ENCODE measurements around the gene GBF1. TPM values are rescaled to one million over a fixed set of nuclear protein-coding genes. Genes with fewer than 3 reads are reported as not detected.

GBF1 gene
- total and polyA plus RNA-seq, 10 of the 15 experiments (the other 5 are each of a cell fraction or from before 2014, with no cell fraction given) = 0.82 to 42.0 (median 21.8) TPM

DNA sequence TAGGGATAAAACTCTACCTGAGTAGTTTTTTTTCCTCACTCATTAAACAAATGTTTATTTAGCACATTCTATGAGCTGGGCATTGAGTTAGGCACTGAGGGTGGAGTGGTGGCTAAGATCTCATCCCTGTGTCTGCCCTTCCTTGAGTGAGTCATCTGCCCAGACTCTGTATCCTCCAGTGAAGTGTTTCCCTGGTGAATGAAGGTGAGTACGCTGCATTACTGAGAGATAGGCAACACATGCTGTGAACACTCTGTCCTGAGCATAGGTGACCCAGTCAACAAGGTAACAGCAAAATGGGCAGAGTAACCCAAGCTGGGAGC lies 9.8 kb upstream of the GBF1 start:
- in situ Hi-C loops (cut with MboI) (no loop called here), intact Hi-C loops (cut with micrococcal nuclease; ENCODE audit: unreplicated experiment) (no loop called here)
- no peaks in the 10 kb centered on the region for H3K79me2 ChIP-seq (ENCODE audit: control insufficient read depth, insufficient read depth, low read length)
- H3K9me3 ChIP-seq (replicated peaks; ENCODE audit: control insufficient read depth, insufficient read depth, low read length) = no peaks in the 10 kb centered on the region
- SMC1A ChIA-PET (ENCODE audit: uncharacterized antibody, unreplicated experiment) = interaction anchor here (0.8 to 12.2 kb wide), 3 partner anchors 14 to 115 kb away, joined by 3 to 231 read pairs (median 3); no protein-coding TSS in a partner anchor
- no TSS peak for BruUV-seq (replicated peaks)
- FAIRE-seq (no peak), DNase-seq (ENCODE audit: low read depth, low spot score) (no peak), ATAC-seq (no peak)
- H3K27ac ChIP-seq (ENCODE audit: control insufficient read depth, insufficient read depth) = no peak overlapping the region
- H4K20me1 ChIP-seq (ENCODE audit: control insufficient read depth, insufficient read depth) = no peaks in the 10 kb centered on the region
- peaks cover 4% of the 10 kb centered on the region for H3K4me1 ChIP-seq (ENCODE audit: control insufficient read depth, insufficient read depth, low read length)
- POLR2A ChIA-PET = interaction anchor here (1.5 kb wide), 1 partner anchor 92 kb away, joined by 4 read pairs; no protein-coding TSS in a partner anchor
- TF ChIP-seq ZNF274 (IDR thresholded peaks at IDR 0.05; ENCODE audit: insufficient read depth, insufficient read length) (no peak), MXI1 (IDR thresholded peaks at IDR 0.05; ENCODE audit: low read depth, low read length) (no peak), NR2F1 (conservative IDR thresholded peaks at IDR 0.05) (no peak), SMARCA5 (IDR thresholded peaks at IDR 0.05) (no peak), POLR2A (IDR thresholded peaks at IDR 0.05; ENCODE audit: low read depth, low read length) (no peak), TCF12 (IDR thresholded peaks at IDR 0.05; ENCODE audit: low read depth, low read length) (no peak), CHD4 (IDR thresholded peaks at IDR 0.05) (no peak), SMAD5 (IDR thresholded peaks at IDR 0.05; ENCODE audit: low read depth) (no peak), SREBF1 (IDR thresholded peaks at IDR 0.05; ENCODE audit: low read length) (no peak), SMAD1 (IDR thresholded peaks at IDR 0.05; ENCODE audit: low read depth, partially characterized antibody) (no peak), IKZF1 (conservative IDR thresholded peaks at IDR 0.05) (no peak), GATAD2B (conservative IDR thresholded peaks at IDR 0.05; ENCODE audit: low read depth) (no peak), SRF (IDR thresholded peaks at IDR 0.05; ENCODE audit: low read depth in 2 of 2, low read length in 2 of 2) (no peak), CREM (IDR thresholded peaks at IDR 0.05; ENCODE audit: low read depth) (no peak), HDGF (IDR thresholded peaks at IDR 0.05) (no peak)
- TF ChIP-seq, protein P1, sequence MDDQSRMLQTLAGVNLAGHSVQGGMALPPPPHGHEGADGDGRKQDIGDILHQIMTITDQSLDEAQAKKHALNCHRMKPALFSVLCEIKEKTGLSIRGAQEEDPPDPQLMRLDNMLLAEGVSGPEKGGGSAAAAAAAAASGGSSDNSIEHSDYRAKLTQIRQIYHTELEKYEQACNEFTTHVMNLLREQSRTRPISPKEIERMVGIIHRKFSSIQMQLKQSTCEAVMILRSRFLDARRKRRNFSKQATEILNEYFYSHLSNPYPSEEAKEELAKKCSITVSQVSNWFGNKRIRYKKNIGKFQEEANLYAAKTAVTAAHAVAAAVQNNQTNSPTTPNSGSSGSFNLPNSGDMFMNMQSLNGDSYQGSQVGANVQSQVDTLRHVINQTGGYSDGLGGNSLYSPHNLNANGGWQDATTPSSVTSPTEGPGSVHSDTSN (IDR thresholded peaks at IDR 0.05; ENCODE audit: insufficient replicate concordance, low read depth, low read length) = no peak
- TF ChIP-seq, protein P2, sequence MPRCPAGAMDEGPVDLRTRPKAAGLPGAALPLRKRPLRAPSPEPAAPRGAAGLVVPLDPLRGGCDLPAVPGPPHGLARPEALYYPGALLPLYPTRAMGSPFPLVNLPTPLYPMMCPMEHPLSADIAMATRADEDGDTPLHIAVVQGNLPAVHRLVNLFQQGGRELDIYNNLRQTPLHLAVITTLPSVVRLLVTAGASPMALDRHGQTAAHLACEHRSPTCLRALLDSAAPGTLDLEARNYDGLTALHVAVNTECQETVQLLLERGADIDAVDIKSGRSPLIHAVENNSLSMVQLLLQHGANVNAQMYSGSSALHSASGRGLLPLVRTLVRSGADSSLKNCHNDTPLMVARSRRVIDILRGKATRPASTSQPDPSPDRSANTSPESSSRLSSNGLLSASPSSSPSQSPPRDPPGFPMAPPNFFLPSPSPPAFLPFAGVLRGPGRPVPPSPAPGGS (IDR thresholded peaks at IDR 0.05; ENCODE audit: borderline replicate concordance, insufficient read depth, low read depth, low read length, poor library complexity, severe bottlenecking) = no peak
- TF ChIP-seq, protein P3, sequence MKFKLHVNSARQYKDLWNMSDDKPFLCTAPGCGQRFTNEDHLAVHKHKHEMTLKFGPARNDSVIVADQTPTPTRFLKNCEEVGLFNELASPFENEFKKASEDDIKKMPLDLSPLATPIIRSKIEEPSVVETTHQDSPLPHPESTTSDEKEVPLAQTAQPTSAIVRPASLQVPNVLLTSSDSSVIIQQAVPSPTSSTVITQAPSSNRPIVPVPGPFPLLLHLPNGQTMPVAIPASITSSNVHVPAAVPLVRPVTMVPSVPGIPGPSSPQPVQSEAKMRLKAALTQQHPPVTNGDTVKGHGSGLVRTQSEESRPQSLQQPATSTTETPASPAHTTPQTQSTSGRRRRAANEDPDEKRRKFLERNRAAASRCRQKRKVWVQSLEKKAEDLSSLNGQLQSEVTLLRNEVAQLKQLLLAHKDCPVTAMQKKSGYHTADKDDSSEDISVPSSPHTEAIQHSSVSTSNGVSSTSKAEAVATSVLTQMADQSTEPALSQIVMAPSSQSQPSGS (IDR thresholded peaks at IDR 0.05; ENCODE audit: low read length) = no peak
- no peak overlapping the region for H3K4me3 ChIP-seq
- 50% methylated on average over 1 of the region's 1 CpG for WGBS (ENCODE audit: insufficient coverage, insufficient replicate concordance, low lambda C conversion rate, missing lambda C conversion rate)
- CTCF ChIA-PET = interaction anchor here (0.8 to 15.4 kb wide), 5 partner anchors 9 to 164 kb away, joined by 3 to 632 read pairs (median 3); no protein-coding TSS in a partner anchor
- no peak overlapping the region for H3K4me2 ChIP-seq (ENCODE audit: control insufficient read depth, insufficient read depth)
- no peak overlapping the region for H3K9ac ChIP-seq (ENCODE audit: control insufficient read depth, insufficient read depth, low read length)
- H2AFZ ChIP-seq (ENCODE audit: control insufficient read depth, low read depth, low read length) = no peak overlapping the region
- no peaks in the 10 kb centered on the region for H3K36me3 ChIP-seq (ENCODE audit: control insufficient read depth in 2 of 2, insufficient read depth in 2 of 2, low read length in 1 of 2)
- RAD21 ChIA-PET (ENCODE audit: unreplicated experiment) = interaction anchor here (0.6 to 13.1 kb wide), 2 partner anchors 118 to 344 kb away, joined by 6 to 256 read pairs; no protein-coding TSS in a partner anchor
- peaks cover 8 to 14% of the 10 kb centered on the region in 2 experiments; a peak in 3 of 4 replicates for H3K27me3 ChIP-seq (replicated peaks in 1 of 2; ENCODE audit: control insufficient read depth in 2 of 2, insufficient read depth in 2 of 2, low read length in 1 of 2)

Data from GM12878 (cell line).